OCI-LY7 (cell line): ENCODE data around the gene MS4A15. TPM values are rescaled to one million over a fixed set of nuclear protein-coding genes. Genes with fewer than 3 reads are reported as not detected.

Experiments
- BruUV-seq: library from RNA; stranded (reverse); fragments of 400-500 nt; replicated peaks from 2 replicates; lab custom pipeline; 2021; lab: Mats Ljungman, UMichigan
- CTCF ChIA-PET: fragments of 300-600 bp; sonication (Branson Sonifier 250); formaldehyde crosslinking; loops from one replicate; lab custom pipeline; 2022; ENCODE audit warnings: antibody characterized with exemption; ENCODE audit not compliant: unreplicated experiment; lab: Charles Lee
- POLR2A ChIA-PET: fragments of 300-600 bp; sonication (Branson Sonifier 250); formaldehyde crosslinking; loops from one replicate; lab custom pipeline; 2022; ENCODE audit warnings: antibody characterized with exemption; lab: Charles Lee
- DNase-seq: peaks from one replicate; pipeline ENCODE4 v3.0.0-alpha.2; 2015; ENCODE audit warnings: low spot score
- H2AFZ ChIP-seq: fragments of 200-600 bp; sonication (generic), shearing (Covaris generic); 2 replicates; pipeline ENCODE4 v1.6.1; 2014; ENCODE audit warnings: mild to moderate bottlenecking, antibody characterized with exemption, low read length, moderate library complexity
- H3K27ac ChIP-seq: fragments of 200-600 bp; sonication (generic); 2 replicates; pipeline ENCODE4 v1.5.1; 2014; ENCODE audit warnings: mixed run types, low read depth, mild to moderate bottlenecking, moderate library complexity, low read length, inconsistent platforms; ENCODE audit not compliant: poor library complexity, severe bottlenecking
- H3K36me3 ChIP-seq: fragments of 200-600 bp; sonication (generic); 2 replicates; pipeline ENCODE4 v1.6.1; 2014; ENCODE audit warnings: mild to moderate bottlenecking, antibody characterized with exemption, low read length, moderate library complexity, mixed read lengths; ENCODE audit not compliant: insufficient read depth
- H3K4me1 ChIP-seq: fragments of 200-600 bp; sonication (generic); 2 replicates; pipeline ENCODE4 v1.5.1; 2014; ENCODE audit warnings: mild to moderate bottlenecking, low read length; ENCODE audit not compliant: insufficient read depth, poor library complexity, severe bottlenecking
- H3K4me2 ChIP-seq: fragments of 200-600 bp; sonication (generic); 2 replicates; pipeline ENCODE4 v1.6.1; 2014; ENCODE audit warnings: mild to moderate bottlenecking, low read length
- H3K4me3 ChIP-seq: fragments of 200-600 bp; sonication (generic); 2 replicates; pipeline ENCODE4 v1.5.1; 2014; ENCODE audit warnings: mild to moderate bottlenecking, low read depth, low read length; ENCODE audit not compliant: poor library complexity, severe bottlenecking
- H3K79me2 ChIP-seq: fragments of 200-600 bp; sonication (generic); 2 replicates; pipeline ENCODE4 v1.6.1; 2016; ENCODE audit warnings: low read depth, mild to moderate bottlenecking, low read length, moderate library complexity, mixed read lengths; ENCODE audit not compliant: insufficient read depth
- H3K9me2 ChIP-seq: fragments of 200-600 bp; sonication (generic); 2 replicates; pipeline ENCODE4 v1.6.1; 2016; ENCODE audit warnings: mild to moderate bottlenecking, low read length, mixed read lengths; ENCODE audit not compliant: insufficient read depth
- H3K9me3 ChIP-seq: fragments of 200-600 bp; sonication (generic); 2 replicates; pipeline ENCODE4 v1.6.1; 2014; ENCODE audit warnings: mild to moderate bottlenecking, mixed run types, low read length, mixed read lengths
- H4K20me1 ChIP-seq: fragments of 200-600 bp; sonication (generic); 2 replicates; pipeline ENCODE4 v1.6.1; 2014; ENCODE audit warnings: mild to moderate bottlenecking, antibody characterized with exemption, low read length, moderate library complexity, mixed read lengths; ENCODE audit not compliant: insufficient read depth
- EZH2phosphoT487 ChIP-seq: fragments of 200-600 bp; sonication (generic); IDR thresholded peaks from 2 replicates; pipeline ENCODE4 v1.6.1; 2018; ENCODE audit warnings: low read depth, borderline replicate concordance, mild to moderate bottlenecking, mixed run types, antibody characterized with exemption, low read length, moderate library complexity, mixed read lengths
- intact Hi-C: fragments of 100-400 bp; cut with micrococcal nuclease; formaldehyde crosslinking; loops from one replicate; pipeline ENCODE4 v1.10.0; 2022; ENCODE audit not compliant: unreplicated experiment
- total RNA-seq, 2 experiments: library from RNA; depleted of rRNA in 1 of 2; stranded (reverse); fragments of >200 nt in 1 of 2; shearing (Covaris generic) in 1 of 2; gene quantifications; 2 replicates each; pipeline ENCODE4 v1.2.3, GENCODE V29; 2014 to 2022
- TF ChIP-seq, protein P1 (sequence below): fragments of 200-600 bp; sonication (generic); conservative IDR thresholded peaks from 2 replicates; pipeline ENCODE4 v1.5.1; 2014; ENCODE audit warnings: mild to moderate bottlenecking, antibody characterized with exemption, low read length, moderate library complexity, mixed read lengths

The MS4A15 gene
- total RNA-seq, 2 experiments from 2014 or later, result not detected

DNA sequence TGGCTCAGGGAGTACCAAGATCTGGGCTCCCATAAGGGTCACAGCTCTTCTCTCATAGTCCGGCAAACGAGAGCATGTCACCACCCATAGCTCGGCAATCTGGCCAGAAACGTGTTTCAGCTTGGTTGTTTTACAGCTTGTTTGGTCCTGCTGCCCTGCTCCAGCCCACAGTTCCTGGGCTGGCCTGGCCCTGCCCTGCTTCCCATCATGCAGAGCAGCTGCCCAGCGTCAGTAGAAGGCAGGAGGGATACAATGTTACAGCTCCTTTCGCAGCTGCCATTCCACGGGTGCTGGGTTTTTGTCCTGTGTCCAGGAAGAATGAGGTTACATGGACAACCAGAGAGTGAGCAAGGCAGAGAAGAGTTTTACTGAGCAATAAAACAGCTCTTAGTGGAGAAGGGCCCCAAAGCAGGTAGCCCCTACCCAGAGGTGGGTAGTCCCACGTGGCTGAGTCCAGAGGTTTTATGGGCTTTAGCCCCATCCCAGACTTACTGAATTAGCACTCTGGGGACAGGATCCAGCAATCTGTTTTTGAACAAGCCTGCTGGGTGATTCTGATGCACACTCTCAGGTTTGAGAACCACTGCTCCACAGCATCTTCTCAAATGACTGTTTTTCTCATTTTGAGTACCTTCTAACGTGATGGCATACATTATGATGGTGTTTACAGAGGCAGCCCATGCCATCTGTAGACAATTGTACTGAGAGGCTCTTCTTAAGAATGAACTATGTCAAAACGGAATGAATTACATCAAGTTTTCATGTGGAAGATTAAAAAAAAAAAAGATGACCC lies 37.9 kb upstream of the MS4A15 start:
- DNase-seq, result no peak
- CTCF ChIA-PET, result no interaction called here

DNA sequence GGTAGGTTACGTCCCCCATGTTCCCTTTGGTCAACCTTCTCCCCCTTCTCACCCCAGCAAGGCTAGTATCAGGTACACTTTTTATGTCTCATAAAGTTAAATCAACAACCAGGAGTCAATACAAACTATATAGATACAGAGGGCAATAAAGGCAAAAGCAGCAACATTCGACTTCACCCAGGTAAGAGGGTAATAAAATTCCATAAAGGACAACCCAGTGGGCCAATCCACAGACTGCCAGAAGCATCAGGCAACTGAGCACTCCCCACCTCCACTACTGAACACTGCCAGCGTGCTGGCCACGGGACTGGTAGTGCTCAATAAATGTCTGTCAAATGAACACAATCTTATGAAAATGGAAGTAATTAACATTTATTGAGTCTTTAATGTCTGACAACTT lies 37.3 kb upstream of the MS4A15 start:
- H2AFZ ChIP-seq, result no peak overlapping the region
- H3K27ac ChIP-seq, result no peak overlapping the region
- TF ChIP-seq EZH2phosphoT487, result no peak
- TF ChIP-seq, protein P1, sequence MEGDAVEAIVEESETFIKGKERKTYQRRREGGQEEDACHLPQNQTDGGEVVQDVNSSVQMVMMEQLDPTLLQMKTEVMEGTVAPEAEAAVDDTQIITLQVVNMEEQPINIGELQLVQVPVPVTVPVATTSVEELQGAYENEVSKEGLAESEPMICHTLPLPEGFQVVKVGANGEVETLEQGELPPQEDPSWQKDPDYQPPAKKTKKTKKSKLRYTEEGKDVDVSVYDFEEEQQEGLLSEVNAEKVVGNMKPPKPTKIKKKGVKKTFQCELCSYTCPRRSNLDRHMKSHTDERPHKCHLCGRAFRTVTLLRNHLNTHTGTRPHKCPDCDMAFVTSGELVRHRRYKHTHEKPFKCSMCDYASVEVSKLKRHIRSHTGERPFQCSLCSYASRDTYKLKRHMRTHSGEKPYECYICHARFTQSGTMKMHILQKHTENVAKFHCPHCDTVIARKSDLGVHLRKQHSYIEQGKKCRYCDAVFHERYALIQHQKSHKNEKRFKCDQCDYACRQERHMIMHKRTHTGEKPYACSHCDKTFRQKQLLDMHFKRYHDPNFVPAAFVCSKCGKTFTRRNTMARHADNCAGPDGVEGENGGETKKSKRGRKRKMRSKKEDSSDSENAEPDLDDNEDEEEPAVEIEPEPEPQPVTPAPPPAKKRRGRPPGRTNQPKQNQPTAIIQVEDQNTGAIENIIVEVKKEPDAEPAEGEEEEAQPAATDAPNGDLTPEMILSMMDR, result no peak
- no peaks in the 10 kb centered on the region for H3K36me3 ChIP-seq
- ChIA-PET CTCF (no interaction called here), POLR2A (interaction anchor here (0.9 kb wide), 1 partner anchor 72 kb away, joined by 3 read pairs; no protein-coding TSS in a partner anchor)
- H4K20me1 ChIP-seq, result no peaks in the 10 kb centered on the region
- H3K9me2 ChIP-seq, result no peaks in the 10 kb centered on the region
- H3K4me3 ChIP-seq, result no peak overlapping the region
- no peak for DNase-seq
- no peaks in the 10 kb centered on the region for H3K4me1 ChIP-seq
- BruUV-seq, result no TSS peak
- intact Hi-C loops, result no loop called here
- H3K4me2 ChIP-seq, result no peak overlapping the region
- no peaks in the 10 kb centered on the region for H3K79me2 ChIP-seq
- H3K9me3 ChIP-seq, result 0 out of 2 replicates have a peak, but pooled peaks cover 5% of the 10 kb centered on the region

More for the DNA sequence above, 37.9 kb upstream of the MS4A15 start:
- no peaks in the 10 kb centered on the region for H4K20me1 ChIP-seq
- H3K4me1 ChIP-seq, result no peaks in the 10 kb centered on the region
- no peaks in the 10 kb centered on the region for H3K79me2 ChIP-seq
- no peak overlapping the region for H2AFZ ChIP-seq
- H3K27ac ChIP-seq, result no peak overlapping the region
- BruUV-seq, result no TSS peak
- H3K9me3 ChIP-seq, result 0 out of 2 replicates have a peak, but pooled peaks cover 5% of the 10 kb centered on the region
- H3K9me2 ChIP-seq, result no peaks in the 10 kb centered on the region
- TF ChIP-seq, protein P1, result no peak
- no peak for TF ChIP-seq EZH2phosphoT487
- intact Hi-C loops, result no loop called here
- no peak overlapping the region for H3K4me2 ChIP-seq
- POLR2A ChIA-PET, result interaction anchor here (0.9 kb wide), 1 partner anchor 72 kb away, joined by 3 read pairs; no protein-coding TSS in a partner anchor
- H3K36me3 ChIP-seq, result no peaks in the 10 kb centered on the region
- no peak overlapping the region for H3K4me3 ChIP-seq

DNA sequence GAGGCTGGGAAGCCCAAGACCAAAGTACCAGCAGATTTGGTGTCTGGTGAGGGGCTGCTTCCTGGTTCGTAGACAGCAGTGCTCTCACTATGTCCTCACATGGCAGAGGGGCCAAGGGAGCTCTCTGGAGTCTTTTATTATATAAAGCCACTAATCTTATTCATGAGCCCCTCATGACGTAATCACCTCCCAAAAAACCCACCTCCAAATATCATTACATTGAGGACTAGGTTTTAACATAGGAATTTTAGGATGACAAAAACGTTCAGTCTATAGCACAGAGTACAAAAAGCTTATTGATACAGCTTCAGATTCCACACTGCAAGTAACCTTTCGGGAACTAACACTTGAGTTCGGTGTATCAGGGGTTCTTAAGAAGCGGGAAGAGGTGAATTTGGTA lies 36.2 kb upstream of the MS4A15 start:
- ChIA-PET CTCF (no interaction called here), POLR2A (interaction anchor here (0.9 kb wide), 1 partner anchor 150 kb away, joined by 3 read pairs; no protein-coding TSS in a partner anchor)
- H3K4me1 ChIP-seq, result no peaks in the 10 kb centered on the region
- no peaks in the 10 kb centered on the region for H3K36me3 ChIP-seq
- H3K79me2 ChIP-seq, result no peaks in the 10 kb centered on the region
- H2AFZ ChIP-seq, result no peak overlapping the region
- no peak overlapping the region for H3K27ac ChIP-seq
- TF ChIP-seq, protein P1, result no peak
- TF ChIP-seq EZH2phosphoT487, result no peak
- no peaks in the 10 kb centered on the region for H4K20me1 ChIP-seq
- H3K9me3 ChIP-seq, result 0 out of 2 replicates have a peak, but pooled peaks cover 5% of the 10 kb centered on the region
- DNase-seq, result no peak
- BruUV-seq, result no TSS peak
- intact Hi-C loops, result loop anchor here (10.0 kb wide), 1 partner anchor 406 kb away; no protein-coding TSS in a partner anchor
- no peak overlapping the region for H3K4me2 ChIP-seq
- no peak overlapping the region for H3K4me3 ChIP-seq
- no peaks in the 10 kb centered on the region for H3K9me2 ChIP-seq
